ENCODE results near the gene CDHR4. TPM values are rescaled to one million over a fixed set of nuclear protein-coding genes. Genes with fewer than 3 reads are reported as not detected.

The CDHR4 gene
- total and polyA plus RNA-seq, 9 of the 15 experiments (the other 6 are each of a cell fraction or from before 2014, with no cell fraction given), result 0.21 TPM; not detected in 8

- peaks cover 12 to 23% of the 10 kb centered on the region in 2 experiments; a peak in 4 of 5 replicates for H3K4me1 ChIP-seq (replicated peaks in 1 of 2; ENCODE audit: control insufficient read depth in 2 of 2, insufficient read depth in 2 of 2, low read length in 2 of 2)
- ChIA-PET CTCF (ENCODE audit: low intra/inter-chr PET ratio) (no interaction called here), POLR2A (interaction anchor here (0.6 to 2.8 kb wide), 5 partner anchors 16 to 415 kb away, joined by 3 to 16 read pairs (median 3); partner anchors contain the start of gene INKA1)
- WGBS (ENCODE audit: insufficient coverage, low coverage, missing lambda C conversion rate), result 57% methylated on average over 3 of the region's 5 CpGs
- in situ Hi-C loops (cut with MboI), result no loop called here
- H4K20me1 ChIP-seq (replicated peaks; ENCODE audit: control insufficient read depth, insufficient read depth, low read length), result no peaks in the 10 kb centered on the region
- H3K36me3 ChIP-seq (ENCODE audit: control insufficient read depth, insufficient read depth, low read length), result peaks cover 14% of the 10 kb centered on the region; the same call in 2 of the 3 replicates
- no TSS peak for BruUV-seq (replicated peaks)
- FAIRE-seq (no peak), ATAC-seq (no peak), DNase-seq (ENCODE audit: extremely low read depth in 1 of 4, low spot score in 3 of 4) (no peak)
- TF ChIP-seq ZNF395 (CRISPR knock-in tag; IDR thresholded peaks at IDR 0.05) (no peak), ZHX1 (conservative IDR thresholded peaks at IDR 0.05; ENCODE audit: low read length) (no peak), TFAM (CRISPR knock-in tag; conservative IDR thresholded peaks at IDR 0.05) (no peak), THRB (CRISPR knock-in tag; conservative IDR thresholded peaks at IDR 0.05) (no peak), HINFP (tag; conservative IDR thresholded peaks at IDR 0.05; ENCODE audit: low read depth) (no peak), KDM4B (IDR thresholded peaks at IDR 0.05; ENCODE audit: borderline replicate concordance in 2 of 2, low read depth in 1 of 2) (no peak), CHD2 (IDR thresholded peaks at IDR 0.05; ENCODE audit: low read depth, low read length) (no peak), NCOA1 (IDR thresholded peaks at IDR 0.05; ENCODE audit: low read depth) (no peak), SRSF7 (optimal IDR thresholded peaks at IDR 0.05; ENCODE audit: low read depth, low read length) (no peak), ZFX (CRISPR knock-in tag; IDR thresholded peaks at IDR 0.05) (no peak)
- no peaks in the 10 kb centered on the region for H3K27me3 ChIP-seq (ENCODE audit: control insufficient read depth in 2 of 2, insufficient read depth in 2 of 2, low read length in 2 of 2)
- H2AFZ ChIP-seq (ENCODE audit: low read depth, low read length), result peak overlapping the region; percentile 82; the same call in 1 of the 2 replicates
- H3K9ac ChIP-seq (ENCODE audit: insufficient read depth in 1 of 2, low read depth in 2 of 2, low read length in 2 of 2), result peak overlapping the region in 1 of 2 experiments; percentile 76; a peak in 2 of 4 replicates
- H3K4me2 ChIP-seq (ENCODE audit: insufficient read depth, low read length), result peak overlapping the region; percentile 74; the same call in 1 of the 2 replicates
- peaks cover 40% of the 10 kb centered on the region for H3K79me2 ChIP-seq (ENCODE audit: control insufficient read depth, insufficient read depth, low read length)
- peak overlapping the region; percentile 91; the same call in 2 of the 3 replicates for H3K27ac ChIP-seq (ENCODE audit: extremely low read depth, low read depth, low read length)
- H3K9me3 ChIP-seq (replicated peaks; ENCODE audit: control insufficient read depth, insufficient read depth, low read depth, low read length), result no peaks in the 10 kb centered on the region
- H3K4me3 ChIP-seq, result no peak overlapping the region
- intact Hi-C loops (cut with micrococcal nuclease), result no loop called here
- no peaks in the 10 kb centered on the region for H3K9me1 ChIP-seq (ENCODE audit: control insufficient read depth, insufficient read depth, low read length)
Observed at GRCh38 chr3:49787536-49787935, 12.1 kb downstream of the CDHR4 start.
